Thoracic aorta (tissue), 2 donors: ENCODE results near the gene ZNF407. TPM values are rescaled to one million over a fixed set of nuclear protein-coding genes. Genes with fewer than 3 reads are reported as not detected.

Experiments
- ATAC-seq: fragments of 150-250 bp; one replicate; pipeline ENCODE4 v1.8.0; 2017; ENCODE audit warnings: low read depth; ENCODE audit not compliant: insufficient number of reproducible peaks, low FRiP score
- DNase-seq: peaks from one replicate; pipeline ENCODE4 v3.0.0-alpha.2; 2020; ENCODE audit warnings: low spot score
- H3K27ac ChIP-seq, 2 donors: fragments of 200-600 bp; sonication (generic); 1 replicate in 1 of 2; 2 replicates in 1 of 2; pipeline ENCODE4 v1.5.1; 2016; ENCODE audit warnings: mild to moderate bottlenecking in 2 of 2, moderate library complexity in 2 of 2
- H3K27me3 ChIP-seq: fragments of 200-600 bp; sonication (generic); replicated peaks from 2 replicates; pipeline ENCODE4 v1.6.0; 2016; ENCODE audit warnings: mild to moderate bottlenecking; ENCODE audit not compliant: insufficient read depth
- H3K36me3 ChIP-seq: fragments of 200-600 bp; sonication (generic); one replicate; pipeline ENCODE4 v1.5.1; 2016
- H3K4me1 ChIP-seq, 2 donors: fragments of 200-600 bp; sonication (generic); 1 replicate in 1 of 2; 2 replicates in 1 of 2; pipeline versions ENCODE4 v1.5.1 to v1.6.0; 2016; ENCODE audit warnings: low read depth in 2 of 2, mild to moderate bottlenecking in 1 of 2; ENCODE audit not compliant: control insufficient read depth in 1 of 2
- H3K4me3 ChIP-seq: fragments of 200-600 bp; sonication (generic); 2 replicates; pipeline ENCODE4 v1.5.1; 2016; ENCODE audit warnings: mild to moderate bottlenecking
- H3K9me3 ChIP-seq: fragments of 200-600 bp; sonication (generic); 2 replicates; pipeline ENCODE4 v1.5.1; 2016
- CTCF ChIP-seq: fragments of 200-600 bp; sonication (generic); IDR thresholded peaks from one replicate; pipeline ENCODE4 v1.5.1; 2019; ENCODE audit warnings: antibody characterized with exemption
- total RNA-seq, 2 donors: library from RNA; depleted of rRNA; stranded (reverse); fragments of >200 nt; gene quantifications; one replicate each; pipeline versions ENCODE4 v1.1.0 to v1.2.3, GENCODE V29; 2016

ZNF407 gene
- total RNA-seq, 2 donors from 2014 or later = 18.7 to 26.7 TPM

GRCh38 chr18:74745633-74746403 is 148.1 kb downstream of the ZNF407 start:
- no peak for TF ChIP-seq CTCF
- no peaks in the 10 kb centered on the region for H3K9me3 ChIP-seq
- H3K27me3 ChIP-seq = no peaks in the 10 kb centered on the region
- H3K36me3 ChIP-seq = no peaks in the 10 kb centered on the region
- ATAC-seq (no peak), DNase-seq (no peak)
- H3K27ac ChIP-seq = no peak overlapping the region
- no peak overlapping the region for H3K4me3 ChIP-seq
- H3K4me1 ChIP-seq = no peaks in the 10 kb centered on the region

- no peak for TF ChIP-seq CTCF
- Histone ChIP-seq H3K27me3 (no peaks in the 10 kb centered on the region), H3K4me1 (no peaks in the 10 kb centered on the region), H3K4me3 (no peak overlapping the region), H3K36me3 (no peaks in the 10 kb centered on the region), H3K27ac (no peak overlapping the region), H3K9me3 (no peaks in the 10 kb centered on the region)
- ATAC-seq (no peak), DNase-seq (no peak)
These were observed 151.1 kb downstream of the ZNF407 start for GRCh38 chr18:74748809-74749208.

- Histone ChIP-seq H3K4me1 (no peaks in the 10 kb centered on the region), H3K4me3 (no peak overlapping the region), H3K9me3 (no peaks in the 10 kb centered on the region), H3K27me3 (no peaks in the 10 kb centered on the region), H3K36me3 (no peaks in the 10 kb centered on the region), H3K27ac (no peak overlapping the region)
- DNase-seq (no peak), ATAC-seq (no peak)
- TF ChIP-seq CTCF = no peak
These were observed 161.3 kb downstream of the ZNF407 start for GRCh38 chr18:74758995-74759394.

GRCh38 chr18:74760026-74760425 is 162.4 kb downstream of the ZNF407 start:
- Histone ChIP-seq H3K4me3 (no peak overlapping the region), H3K27ac (no peak overlapping the region), H3K27me3 (no peaks in the 10 kb centered on the region), H3K36me3 (no peaks in the 10 kb centered on the region), H3K9me3 (no peaks in the 10 kb centered on the region), H3K4me1 (no peaks in the 10 kb centered on the region)
- no peak for TF ChIP-seq CTCF
- DNase-seq = no peak
- ATAC-seq = no peak

GRCh38 chr18:74760436-74760835 is 162.8 kb downstream of the ZNF407 start:
- no peak for ATAC-seq

More at GRCh38 chr18:74760436-74760835, 162.8 kb downstream of the ZNF407 start:
- H3K36me3 ChIP-seq = no peaks in the 10 kb centered on the region
- H3K9me3 ChIP-seq = no peaks in the 10 kb centered on the region
- H3K4me1 ChIP-seq = no peaks in the 10 kb centered on the region
- TF ChIP-seq CTCF = no peak
- no peak overlapping the region for H3K4me3 ChIP-seq
- H3K27ac ChIP-seq = no peak overlapping the region
- DNase-seq = no peak
- H3K27me3 ChIP-seq = no peaks in the 10 kb centered on the region
